Measurements from ENCODE around the gene NAA20.
"Not testable (repeated sequence)": the region's sequence is repeated elsewhere in the genome, so short reads cannot be mapped to it uniquely, and the experiment has no call there.

Gene NAA20

GRCh38 chr20:19991854-19992253 lies 25.3 kb upstream of the NAA20 start:
- no peak for DNase-seq (ENCODE audit: low read depth)

- DNase-seq (ENCODE audit: low read depth) = no peak
These were observed 23.9 kb upstream of the NAA20 start for GRCh38 chr20:19992996-19993908.

GRCh38 chr20:19993958-19994669 lies 23.0 kb upstream of the NAA20 start:
- no peak for DNase-seq (ENCODE audit: low read depth)

- DNase-seq (ENCODE audit: low read depth) = no peak
These were observed 21.8 kb upstream of the NAA20 start for GRCh38 chr20:19995220-19995863.

DNA sequence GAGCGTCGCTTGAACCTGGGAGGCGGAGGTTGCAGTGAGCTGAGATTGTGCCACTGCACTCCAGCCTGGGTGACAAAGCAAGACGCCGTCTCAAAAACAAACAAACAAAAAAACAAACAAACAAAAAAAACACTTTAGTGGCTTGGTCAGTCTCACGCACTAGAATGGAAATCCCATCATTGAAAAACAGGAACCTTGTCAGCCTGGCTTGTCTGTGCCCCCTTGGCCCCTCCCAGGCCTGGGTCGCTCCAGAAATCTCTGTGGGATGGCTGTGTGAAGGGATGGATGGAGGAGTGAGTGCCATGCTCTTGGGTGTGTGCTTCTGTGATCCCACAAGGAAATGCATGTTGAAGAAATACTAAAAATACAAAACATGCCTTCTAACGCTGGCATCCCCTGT lies 20.9 kb upstream of the NAA20 start:
- DNase-seq (ENCODE audit: low read depth) = no peak

DNA sequence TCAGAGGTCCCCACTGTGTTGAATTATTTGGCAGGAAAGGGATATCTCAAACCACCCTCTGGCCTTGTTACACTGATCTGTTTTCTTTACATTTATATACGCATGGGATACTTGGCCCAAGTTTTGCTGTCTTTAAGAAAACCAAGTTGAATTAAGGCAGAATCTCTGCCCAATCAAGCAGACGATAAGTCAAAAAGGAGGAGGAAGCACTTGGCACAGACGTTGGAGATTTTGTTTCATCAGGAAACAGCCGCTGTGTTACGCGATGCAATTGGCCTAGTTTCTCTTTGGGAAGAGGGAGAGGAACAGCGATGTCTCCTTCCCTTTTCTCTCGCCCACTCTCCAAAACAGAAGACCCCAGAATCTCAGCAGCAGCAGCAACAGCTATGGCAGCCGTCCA lies 20.2 kb upstream of the NAA20 start:
- DNase-seq (ENCODE audit: low read depth) = no peak

- DNase-seq (ENCODE audit: low read depth) = no peak
These were observed 18.0 kb upstream of the NAA20 start for GRCh38 chr20:19998990-19999705.

GRCh38 chr20:20000211-20000968 lies 16.8 kb upstream of the NAA20 start:
- no peak for DNase-seq (ENCODE audit: low read depth)

- DNase-seq (ENCODE audit: low read depth) = no peak
These were observed 14.8 kb upstream of the NAA20 start for GRCh38 chr20:20002101-20002998.

DNA sequence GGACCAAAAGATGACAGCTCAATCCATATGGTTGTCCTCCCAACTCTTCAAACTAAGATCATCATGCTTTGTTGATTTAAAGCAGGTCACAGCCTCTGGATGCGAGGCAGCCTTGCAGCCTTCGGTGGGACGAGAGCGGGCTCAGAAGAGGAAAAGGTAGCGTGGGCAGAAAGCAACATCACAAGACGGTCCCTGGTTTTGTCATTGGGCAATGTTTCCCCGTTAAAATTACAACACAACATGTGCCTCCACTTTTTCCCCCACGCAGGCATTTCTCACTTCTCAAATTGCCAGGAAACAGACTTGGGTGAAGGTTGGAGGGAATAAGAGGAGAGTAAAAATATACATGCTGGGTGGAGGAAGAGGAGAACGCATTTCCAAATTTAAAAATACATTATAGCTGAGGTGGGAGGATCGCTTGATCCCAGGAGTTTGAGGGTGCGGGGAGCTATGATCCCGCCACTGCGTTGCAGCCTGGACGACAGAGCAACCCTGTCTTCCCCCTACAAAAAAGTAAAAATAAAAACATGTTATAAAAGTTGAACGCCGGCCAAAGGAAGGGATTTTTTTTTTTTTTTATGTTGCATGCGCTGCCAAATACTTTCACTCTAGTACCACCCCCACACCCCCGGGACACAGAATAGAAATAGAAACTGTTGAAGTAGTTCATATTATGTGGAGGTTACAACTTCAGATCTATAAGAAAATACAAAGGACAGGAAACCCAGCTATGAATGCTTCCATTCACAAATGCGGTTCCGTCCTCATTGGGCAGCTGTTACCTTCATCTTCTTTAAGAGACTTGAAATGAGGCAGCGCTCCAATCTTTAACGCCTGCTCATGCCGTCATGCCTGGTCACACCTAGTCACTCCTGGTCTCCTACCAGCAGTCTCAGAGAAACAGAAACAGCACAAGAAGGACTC lies 13.9 kb upstream of the NAA20 start:
- DNase-seq (ENCODE audit: low read depth) = no peak

DNA sequence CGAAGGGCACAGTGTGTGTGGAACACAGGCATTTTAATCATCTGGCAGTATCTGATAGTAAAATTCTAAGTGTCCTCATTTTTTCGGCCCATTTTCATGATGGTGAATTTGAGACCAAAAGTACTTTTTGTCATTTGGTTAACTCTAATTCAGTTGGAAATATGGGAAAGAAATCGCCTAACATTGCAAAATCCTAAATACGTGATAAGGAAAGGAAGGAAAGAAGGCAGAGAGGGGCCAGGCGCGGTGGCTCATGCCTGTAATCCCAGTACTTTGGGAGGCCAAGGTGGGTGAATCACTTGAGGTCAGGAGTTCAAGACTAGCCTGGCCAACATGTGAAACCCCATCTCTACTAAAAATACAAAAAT lies 13.2 kb upstream of the NAA20 start:
- DNase-seq (ENCODE audit: low read depth) = not testable (repeated sequence)

DNA sequence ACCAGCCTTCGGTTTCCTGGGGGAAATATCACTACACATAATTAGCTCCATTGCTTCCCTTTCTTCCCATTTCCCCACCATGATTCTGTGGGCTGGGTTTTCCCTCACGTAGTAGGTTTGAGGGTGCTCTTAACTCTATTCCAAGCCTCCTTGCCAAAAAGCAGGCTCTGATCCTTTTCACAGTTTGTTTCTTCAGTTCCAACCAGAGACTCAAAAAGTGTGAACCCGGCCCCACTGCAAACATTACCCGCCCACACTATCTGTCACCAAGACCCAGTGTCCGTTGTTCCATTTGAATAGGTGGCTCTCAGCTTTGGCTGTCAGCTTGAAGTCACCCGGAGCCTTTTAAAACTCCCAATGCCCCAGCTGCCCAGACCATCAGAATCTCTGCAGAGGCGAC lies 11.8 kb upstream of the NAA20 start:
- no peak for DNase-seq (ENCODE audit: low read depth)

GRCh38 chr20:20009784-20010253 lies 7.3 kb upstream of the NAA20 start:
- DNase-seq (ENCODE audit: low read depth) = no peak

DNA sequence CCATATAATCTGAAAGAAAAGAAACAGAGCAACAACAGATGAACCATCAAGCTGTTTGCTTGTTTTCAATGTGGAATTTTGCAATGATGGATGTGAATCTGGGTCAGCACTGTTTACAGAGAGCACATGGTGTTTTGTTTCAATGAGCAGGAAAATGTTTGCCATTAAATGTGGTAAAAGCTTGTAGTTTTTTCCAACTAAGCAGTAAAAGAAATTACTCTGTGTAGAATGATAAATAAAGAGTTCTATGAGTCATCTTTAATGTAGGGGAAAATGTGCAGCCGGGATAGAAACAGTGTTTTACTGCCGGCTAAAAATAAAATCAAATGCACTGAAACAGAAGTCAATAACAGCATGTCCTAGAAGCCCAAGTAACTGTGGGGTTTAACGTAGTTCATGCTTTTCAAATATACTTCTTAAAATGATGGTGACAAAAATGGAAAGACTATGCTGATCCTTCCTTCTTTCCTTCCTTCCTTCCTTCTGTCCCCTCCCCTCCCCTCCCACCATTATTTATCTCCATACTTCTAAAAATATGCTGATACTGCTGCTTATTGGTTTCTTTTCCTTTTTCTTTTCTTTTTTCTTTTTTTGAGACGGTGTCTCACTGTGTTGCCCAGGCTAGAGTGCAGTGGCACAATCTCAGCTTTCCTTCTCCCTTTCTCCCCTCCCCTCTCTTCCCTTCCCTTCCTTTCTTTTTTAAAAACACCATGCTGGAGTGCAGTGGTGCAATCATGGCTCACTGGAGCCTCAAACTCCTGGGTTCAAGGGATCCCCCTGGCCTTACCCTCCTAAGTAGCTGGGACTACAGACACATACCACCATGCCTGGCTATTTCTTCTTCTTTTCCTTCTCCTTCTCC lies 6.3 kb upstream of the NAA20 start:
- no peak for DNase-seq (ENCODE audit: low read depth)

- DNase-seq (ENCODE audit: low read depth) = no peak
These were observed 4.6 kb upstream of the NAA20 start for GRCh38 chr20:20012541-20012940.

- DNase-seq (ENCODE audit: low read depth) = no peak
These were observed 2.5 kb upstream of the NAA20 start for GRCh38 chr20:20014659-20015058.

DNA sequence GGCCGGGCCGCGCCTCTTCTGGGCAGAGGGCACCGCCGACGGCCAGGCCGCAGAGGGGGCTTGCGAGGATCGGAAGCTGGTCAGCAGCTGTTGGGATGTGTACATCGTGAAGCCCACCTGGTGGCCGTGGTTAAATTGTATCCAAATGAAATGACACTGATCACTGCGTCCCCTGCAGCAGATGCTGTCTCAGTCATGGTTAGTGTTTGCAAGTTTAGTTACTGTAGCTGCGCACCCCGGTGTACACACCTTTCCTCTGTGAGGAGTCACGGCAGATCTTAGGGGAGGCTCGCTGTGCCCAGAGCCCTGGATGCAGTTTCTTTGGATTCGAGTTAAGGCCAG lies 653 bp downstream of the NAA20 start:
- DNase-seq (ENCODE audit: low read depth) = no peak

DNA sequence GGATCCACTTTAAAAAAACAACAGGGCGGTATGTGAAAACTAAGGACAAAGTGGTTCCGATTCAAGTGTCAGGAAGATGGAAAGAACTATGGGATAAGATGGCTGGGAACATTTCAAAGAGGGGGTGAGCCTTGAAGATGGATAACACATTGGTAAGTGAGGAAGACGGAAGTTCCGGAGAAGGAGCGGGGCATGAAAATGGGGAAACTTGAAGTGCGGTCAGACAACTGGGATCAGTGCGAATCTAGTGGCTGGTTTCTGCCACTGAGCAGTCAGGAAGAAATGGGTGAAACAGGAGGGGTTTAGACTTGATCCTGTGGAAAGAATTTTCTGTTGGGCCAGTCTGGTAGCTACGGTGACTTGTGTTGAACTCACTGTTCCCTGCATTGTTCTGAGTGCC lies 1.2 kb downstream of the NAA20 start:
- DNase-seq (ENCODE audit: low read depth) = no peak
